ENCODE results near the gene RNF220.
"Not testable (repeated sequence)": the region's sequence is repeated elsewhere in the genome, so short reads cannot be mapped to it uniquely, and the experiment has no call there.

The RNF220 gene

DNA sequence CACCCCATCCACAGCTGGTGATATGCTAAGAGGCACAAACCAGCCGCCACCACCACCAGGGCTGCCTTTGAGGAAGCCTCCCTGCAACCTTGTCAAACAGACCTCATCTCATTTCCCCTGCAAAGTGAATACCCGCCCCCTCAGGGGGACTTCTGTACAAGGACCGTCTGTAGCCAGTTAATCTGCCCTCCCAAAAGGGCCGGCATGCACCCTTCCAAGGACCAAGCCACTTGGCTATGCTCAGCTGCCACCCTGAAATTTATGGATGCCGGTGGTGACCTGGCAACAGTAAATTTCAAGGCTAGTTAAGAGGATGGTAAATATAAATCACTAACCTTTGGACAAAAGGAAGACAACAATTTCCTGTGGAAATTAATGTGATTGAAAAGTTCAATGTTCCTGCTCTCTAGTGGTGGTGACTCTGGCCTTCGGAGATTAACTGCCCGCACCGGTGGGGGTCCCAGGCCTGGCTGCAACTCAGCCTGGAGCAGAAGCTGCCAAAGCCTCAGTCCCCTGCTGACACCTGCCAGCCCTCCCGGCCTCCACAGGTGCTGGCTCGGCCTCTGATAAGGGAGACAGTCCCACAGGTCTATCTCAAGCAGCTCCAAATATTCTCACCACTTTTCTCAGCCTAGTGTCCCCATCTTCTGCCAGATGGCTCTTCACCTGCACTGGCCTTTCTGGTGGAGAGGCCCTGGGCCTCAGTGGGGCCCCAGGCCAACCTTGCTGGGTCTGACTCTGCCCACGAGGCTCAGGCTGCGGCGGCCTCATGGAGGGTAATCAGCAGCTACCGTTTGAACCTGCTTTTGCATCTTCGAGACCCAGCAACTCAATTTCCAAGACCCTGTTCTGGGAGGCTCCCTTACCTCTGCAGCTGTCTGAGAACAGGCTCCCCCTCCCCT is 257.0 kb downstream of the RNF220 start:
- DNase-seq, result no peak

DNA sequence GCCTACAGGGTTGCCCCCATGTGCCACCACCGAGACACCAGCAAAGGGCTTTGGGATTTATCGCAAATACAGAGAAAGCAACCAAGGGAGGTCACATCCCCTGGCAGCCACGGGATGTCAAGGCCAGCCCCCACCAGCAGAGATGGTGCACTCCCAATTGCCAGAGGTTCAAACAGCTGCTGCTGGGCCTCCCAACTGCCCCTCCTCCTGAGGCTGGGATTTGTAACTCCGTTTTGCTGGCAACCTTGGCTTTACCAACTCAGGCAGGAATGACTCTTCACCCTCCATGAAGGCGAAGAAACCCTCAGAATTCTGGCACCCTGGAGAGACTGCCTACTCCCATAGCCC is 257.6 kb downstream of the RNF220 start:
- DNase-seq, result no peak

DNA sequence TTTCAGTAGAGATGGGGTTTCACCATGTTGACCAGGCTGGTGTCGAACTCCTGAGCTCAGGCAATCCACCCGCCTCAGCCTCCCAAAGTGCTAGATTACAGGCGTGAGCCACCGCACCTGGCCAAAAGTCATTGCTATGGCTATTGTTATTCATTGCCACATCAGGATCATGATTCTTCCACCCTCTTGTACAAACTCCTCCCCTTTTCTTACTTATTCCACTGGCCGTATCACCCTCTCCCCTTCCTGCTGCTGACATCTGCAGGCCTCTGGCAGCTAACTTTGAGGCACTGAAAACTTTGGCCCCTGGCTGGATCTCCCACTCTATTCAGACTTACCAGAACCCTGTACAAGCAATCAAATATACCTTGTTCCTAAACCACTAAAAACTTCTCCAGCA is 258.4 kb downstream of the RNF220 start:
- no peak for DNase-seq

DNA sequence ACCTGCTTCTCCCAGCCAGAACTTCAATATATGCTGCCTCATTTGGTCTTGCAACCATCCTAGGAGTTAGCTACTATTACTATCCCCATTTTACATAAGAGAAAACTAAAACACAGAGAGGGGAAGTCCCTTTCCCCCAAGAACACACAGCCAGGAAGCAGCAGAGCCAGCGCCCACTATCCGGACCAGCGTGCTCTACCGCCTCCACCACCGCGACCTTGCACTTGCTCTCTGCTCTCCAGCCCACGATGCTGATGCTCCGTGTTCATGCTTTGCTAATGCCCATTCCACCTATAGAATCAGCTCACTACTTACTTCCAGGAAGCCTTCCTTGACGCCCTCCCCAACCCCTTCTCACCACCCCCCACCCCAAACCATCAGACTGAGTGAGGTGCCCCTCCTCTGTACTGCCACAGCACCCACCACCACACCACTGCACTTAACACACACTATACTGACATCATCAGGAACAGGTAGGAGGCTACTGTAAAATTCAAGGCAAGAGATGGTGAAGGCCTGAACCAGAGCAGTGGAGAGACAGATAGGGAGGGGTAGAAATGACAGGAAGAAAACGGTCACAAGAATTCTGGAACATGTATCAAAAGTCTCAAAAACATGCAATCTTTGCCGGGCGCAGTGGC is 259.8 kb downstream of the RNF220 start:
- DNase-seq, result no peak

DNA sequence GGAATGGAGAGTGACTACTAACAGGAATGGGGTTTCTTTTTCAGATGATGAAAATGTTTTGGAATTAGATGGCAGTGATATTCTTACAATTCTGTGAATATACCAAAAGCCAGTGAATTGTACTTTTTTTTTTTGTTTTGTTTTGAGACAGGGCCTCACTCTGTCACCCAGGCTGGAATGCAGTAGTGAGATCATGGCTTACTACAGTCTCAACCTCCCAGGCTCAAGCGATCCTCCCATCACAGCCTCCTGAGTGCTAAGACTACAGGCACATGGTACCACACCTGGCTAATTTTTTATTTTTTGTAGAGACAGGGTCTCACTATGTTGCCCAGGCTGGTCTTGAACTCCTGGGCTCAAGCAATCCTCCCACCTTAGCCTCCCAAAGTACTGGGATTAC is 261.7 kb downstream of the RNF220 start:
- not testable (repeated sequence) for DNase-seq

DNA sequence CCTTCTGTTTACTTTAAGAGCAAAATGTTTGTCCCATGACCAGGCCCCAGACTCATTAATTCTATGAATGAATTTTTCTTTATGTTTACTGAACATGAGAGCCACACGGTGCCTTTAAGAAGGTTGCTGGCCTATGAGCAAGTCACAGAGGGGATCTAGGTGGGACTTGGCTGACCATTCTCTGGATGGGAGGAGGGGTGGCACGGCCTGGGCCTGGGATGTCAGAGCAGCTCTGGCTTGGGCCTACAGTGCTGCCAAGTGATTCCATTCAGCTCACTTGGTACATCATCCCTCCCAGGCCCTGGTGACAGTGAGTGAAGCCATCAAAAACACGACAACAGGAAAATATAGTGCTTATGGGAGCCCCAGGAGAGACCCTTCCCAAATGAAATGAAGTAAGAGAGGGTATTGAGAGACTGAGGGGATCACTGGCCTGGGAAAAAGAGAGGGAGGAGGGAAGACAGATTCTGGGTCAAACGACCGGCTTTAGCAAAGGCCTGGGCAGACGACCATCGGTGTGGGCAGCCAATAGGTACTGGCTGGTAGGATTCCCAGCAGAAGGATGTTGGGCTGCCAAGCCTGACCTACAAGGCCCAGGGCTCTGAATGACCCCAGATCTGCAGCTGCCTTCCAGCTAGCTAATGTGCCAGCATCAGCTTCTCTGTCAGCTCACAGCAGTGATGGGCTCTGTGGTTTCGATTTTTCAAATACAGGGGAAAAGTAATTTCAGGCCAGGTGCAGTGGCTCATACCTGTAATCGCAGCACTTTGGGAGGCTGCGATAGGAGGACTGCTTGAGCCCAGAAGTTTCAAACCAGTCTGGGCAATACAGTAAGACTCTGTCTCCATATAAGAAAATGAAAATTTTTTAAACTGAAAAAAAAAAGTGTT is 265.9 kb downstream of the RNF220 start:
- no peak for DNase-seq

DNA sequence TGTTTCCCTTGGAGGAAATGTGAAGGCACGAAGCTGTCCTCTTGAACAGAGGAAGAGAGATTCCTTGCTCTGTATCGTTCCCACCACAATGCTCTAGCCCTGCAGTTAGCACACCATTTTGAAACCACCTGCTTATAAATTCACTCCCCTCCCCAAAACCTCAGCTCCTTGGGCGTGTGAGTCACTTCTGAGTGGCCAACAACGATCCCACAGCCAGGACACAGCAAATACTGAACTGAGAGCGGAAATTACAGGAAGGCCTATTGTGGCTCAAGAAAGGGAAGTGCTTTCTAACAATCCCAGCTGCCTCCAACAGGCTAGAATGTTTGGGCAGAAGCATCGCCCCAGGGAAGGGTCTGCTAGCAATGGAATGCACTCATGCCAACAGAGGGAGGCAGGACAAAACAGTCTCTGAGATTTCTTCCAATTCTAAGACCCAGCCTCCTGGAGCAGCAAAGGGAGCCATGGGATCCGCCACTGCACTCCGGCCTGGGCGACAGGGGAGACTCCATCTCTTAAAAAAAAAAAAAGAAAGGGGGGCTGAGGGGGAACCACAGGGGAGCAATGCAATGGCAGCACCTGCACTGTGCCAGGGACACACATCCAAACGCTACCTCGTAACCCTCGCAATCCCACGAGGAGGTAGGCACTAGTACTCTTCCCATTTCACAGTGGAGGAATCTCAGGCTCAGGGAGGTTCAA is 267.4 kb downstream of the RNF220 start:
- DNase-seq, result peak; percentile 19 to 65

DNA sequence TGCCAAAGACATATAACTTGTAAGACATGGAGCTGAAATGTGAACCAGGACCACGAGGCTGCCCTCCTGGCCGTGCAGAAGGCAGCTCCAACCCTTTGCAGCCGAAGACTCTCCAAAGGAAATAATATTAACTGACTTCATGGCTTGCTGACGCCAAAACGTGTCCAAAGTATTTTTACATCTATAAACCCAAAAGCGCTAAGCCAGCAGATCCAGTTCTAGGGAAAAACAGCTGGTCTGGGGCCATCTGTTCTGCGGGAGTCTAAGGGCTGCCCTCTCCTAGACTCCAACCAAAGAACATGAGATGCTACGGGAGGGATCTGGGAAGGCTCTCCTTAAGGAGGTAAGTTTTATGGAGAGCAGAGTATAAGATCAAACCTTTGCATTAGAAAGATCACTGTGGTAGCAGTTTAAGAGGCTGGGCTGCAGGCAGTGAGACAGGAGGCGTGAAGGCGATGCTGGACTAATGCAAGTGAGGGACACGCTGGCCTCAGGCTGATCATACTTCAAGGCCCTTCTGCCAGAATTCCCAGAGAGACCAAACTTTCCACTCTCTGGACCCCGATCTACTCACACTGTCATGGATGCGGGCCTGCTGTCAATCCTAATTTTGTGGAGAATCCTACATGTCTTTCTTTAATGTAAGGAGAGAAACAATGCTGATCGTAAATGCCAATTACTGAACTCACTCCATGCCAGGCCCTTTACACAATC is 268.1 kb downstream of the RNF220 start:
- no peak for DNase-seq

DNA sequence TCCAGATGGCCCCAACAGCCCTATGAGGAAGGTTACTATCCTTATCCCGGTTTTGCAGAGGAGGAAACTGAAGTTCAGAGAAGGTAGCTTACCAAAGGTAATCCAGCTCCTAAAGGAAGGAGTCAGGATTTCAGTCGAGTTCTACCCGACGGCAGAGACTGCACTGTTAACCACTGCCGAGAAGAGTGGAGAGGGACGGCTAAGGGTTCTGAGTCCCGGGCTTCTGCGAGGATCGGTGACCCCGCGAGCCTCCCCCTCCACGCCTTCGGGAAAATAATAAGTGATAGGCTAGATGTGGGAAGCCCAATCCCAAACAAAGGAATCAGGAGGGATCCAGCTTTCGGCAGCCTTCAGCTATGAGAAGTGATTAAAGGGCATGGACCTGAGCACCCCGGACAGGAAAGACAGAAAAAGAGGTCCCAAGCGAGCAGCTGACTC is 268.6 kb downstream of the RNF220 start:
- DNase-seq, result no peak

DNA sequence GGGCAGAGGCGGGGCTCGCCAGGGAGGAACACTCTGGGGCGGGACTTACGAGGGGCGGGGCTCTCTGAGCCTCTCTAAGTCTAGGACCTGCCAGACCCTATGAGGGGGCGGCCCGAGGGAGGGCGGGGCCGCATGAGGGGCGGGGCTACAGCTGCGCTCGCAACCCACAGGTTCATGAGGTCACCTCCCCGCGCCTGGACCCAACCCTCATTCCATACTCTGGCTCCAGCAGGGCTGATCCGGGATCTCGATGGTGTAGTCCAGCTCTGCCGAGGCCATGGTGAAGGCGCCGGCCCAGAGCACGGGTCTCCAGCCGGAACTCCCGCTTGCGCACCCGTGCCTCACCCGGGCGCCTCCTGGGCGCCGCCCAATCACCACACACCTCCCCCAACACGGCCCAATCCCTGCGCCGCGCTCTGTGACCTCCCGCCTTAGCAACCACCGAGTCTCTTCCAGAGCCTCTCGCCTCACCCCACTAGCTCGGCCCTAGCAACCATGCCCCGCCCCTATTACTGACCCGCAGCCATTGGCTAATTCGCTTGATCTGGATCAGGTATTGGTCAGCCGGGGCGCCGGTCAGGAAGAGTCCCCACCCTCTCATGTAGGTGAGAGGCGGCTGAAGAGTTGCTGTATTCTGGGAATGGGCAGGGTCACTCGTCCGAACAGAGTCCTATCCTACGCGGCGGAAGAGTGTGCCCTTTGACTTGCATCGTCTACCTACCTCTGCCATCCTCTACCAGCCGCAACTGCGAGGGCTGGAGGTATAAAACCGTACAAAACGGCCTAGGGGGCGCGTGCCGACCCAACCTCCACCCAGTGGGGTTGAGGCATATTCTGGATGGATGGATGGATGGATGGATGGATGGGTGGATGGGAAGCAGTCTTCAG is 269.3 kb downstream of the RNF220 start, which contains the start of the genes ARMH1 and TMEM53:
ARMH1 (plus strand) TSS at position 602 of the 888 bp plus-strand sequence. CDS start 14,984 bp downstream, outside the sequence.
TMEM53 (minus strand) TSS at position 369 of the 888 bp plus-strand sequence; CDS start at position 279, 90 bp downstream.
- DNase-seq, result peak; percentile 99

DNA sequence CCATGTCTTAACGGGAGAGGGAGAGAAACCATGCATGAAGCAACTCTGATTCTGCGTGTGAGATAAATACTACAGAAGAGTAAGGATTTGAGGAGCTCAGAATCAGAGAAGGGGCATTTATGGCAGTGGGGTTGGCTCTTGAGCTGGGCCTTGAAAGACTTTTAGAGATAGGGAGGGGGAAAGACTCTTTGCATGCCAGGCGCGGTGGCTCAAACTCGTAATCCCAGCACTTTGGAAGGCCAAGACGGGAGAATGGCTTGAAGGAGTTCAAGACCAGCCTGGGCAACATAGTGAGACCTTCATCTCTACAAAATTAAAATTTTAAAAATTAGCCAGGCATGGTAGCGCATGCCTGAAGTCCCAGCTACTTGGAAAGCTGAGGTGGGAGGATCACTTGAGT is 270.1 kb downstream of the RNF220 start:
- no peak for DNase-seq

DNA sequence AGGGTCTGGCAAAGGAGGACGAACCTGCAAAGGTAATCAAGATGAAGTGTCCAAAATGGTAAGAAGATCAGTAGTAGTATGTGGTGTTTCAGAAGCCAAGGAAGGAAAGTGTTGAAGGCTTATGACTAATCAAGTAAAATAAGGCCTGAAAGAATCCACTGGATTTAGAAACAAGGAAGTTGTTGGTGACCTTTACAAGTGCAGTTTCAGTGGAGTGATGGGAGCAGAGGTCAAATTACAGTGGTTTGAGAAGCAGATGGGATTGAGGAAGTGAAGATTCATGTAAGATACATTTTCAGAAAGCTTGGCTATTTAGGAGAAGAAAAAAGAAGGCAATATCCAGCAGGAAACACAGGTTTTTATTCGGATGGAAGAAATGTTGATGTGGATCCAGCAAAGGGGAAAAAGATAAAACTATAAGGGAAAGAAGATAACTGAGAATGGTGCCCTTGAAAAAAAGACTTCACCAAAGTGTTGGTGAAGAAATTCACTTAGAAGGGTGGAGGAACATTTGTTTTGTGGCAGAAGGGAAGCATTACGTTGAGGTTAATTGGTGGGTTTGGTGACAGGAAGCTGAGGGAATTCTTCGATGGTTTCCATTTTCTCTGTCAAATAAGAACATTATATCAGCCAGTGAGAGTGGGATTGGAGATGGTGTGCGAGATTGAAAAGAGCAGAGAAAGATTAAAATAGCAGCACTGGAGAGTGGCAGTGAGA is 271.6 kb downstream of the RNF220 start:
- DNase-seq, result peak in 1 of 2 donors; percentile 29

DNA sequence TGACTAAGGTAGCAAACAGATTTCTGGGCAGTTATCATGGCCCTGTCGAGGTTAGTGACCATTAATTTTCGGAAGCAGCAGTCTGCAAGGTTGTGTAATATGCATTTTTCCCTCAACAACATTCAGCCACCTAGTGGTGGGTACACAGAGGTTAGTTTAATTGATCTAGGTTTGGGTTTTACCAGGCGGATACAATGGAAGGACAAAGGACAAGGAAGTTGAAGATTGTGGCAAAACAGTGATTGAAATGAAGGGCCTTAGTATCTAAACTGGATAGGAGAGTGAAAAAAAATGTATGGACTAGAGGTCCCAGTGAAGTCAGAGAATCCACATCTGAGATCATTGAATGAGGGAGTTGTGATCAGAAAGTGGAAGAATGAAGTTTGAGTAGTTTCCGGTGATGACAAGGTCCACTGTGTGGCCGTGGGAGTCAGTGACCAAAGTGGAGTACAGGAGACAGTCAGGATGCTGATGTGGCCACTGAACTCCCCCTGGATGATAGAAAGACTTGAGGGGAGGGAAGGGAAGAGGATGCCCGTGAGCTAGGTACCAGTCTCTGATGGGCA is 272.2 kb downstream of the RNF220 start:
- DNase-seq, result peak; percentile 24 to 35

DNA sequence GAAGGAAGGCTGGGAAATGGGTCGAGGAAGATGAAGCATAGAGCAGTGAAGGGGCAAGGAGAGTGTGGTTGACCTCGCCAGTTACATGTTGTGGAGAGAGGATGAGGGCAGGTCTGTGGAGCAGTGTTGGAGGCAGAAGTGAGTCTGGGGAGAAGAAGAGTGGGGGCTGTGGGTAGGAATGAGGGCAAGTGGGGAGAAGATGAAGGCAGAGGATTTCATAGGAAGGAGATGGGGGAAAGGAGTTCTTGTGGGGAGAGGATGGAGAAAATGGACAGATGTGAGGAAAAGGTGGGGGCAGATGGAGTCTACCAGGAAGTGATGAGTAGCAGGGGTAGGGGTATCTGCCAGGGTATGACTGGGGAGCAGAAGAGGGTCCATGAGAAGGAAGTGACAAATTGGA is 273.1 kb downstream of the RNF220 start:
- no peak for DNase-seq

DNA sequence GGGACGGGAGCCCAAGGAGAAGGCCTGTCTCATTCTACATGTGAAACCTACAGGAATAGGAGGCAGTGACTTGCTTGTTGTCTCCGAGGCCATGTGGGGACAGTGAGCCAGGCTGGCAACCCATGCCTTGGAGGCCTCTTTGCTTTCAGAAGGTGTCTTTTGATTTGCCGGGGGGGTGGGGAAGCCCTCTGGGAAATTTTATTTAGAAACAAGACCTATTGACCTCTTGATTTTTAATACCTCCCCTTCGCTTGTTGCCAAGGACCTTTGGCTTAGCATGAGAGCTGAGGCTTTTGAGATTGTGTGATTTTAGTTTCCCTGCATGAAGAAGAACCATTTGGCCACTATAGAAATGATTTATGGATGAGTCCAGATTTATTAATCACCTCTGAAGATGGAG is 273.6 kb downstream of the RNF220 start:
- no peak for DNase-seq

DNA sequence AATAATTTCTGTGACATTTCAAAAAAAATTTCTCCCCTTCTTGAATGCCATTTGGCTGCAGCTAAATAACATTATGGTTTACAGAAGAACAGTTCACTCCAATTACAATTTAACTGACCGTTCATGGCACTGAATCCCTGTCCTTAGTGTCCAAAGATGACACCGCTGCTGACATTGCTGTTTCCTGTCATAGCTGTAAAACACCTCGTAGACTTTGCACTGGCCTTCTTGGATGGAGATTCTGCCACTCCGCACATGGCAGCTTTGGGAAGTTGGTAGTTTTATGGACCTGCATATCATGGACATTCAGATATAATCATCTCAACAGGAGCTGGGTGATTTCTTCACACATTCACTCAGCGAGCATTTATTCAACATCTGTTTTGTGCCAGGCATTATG is 274.4 kb downstream of the RNF220 start:
- DNase-seq, result no peak

DNA sequence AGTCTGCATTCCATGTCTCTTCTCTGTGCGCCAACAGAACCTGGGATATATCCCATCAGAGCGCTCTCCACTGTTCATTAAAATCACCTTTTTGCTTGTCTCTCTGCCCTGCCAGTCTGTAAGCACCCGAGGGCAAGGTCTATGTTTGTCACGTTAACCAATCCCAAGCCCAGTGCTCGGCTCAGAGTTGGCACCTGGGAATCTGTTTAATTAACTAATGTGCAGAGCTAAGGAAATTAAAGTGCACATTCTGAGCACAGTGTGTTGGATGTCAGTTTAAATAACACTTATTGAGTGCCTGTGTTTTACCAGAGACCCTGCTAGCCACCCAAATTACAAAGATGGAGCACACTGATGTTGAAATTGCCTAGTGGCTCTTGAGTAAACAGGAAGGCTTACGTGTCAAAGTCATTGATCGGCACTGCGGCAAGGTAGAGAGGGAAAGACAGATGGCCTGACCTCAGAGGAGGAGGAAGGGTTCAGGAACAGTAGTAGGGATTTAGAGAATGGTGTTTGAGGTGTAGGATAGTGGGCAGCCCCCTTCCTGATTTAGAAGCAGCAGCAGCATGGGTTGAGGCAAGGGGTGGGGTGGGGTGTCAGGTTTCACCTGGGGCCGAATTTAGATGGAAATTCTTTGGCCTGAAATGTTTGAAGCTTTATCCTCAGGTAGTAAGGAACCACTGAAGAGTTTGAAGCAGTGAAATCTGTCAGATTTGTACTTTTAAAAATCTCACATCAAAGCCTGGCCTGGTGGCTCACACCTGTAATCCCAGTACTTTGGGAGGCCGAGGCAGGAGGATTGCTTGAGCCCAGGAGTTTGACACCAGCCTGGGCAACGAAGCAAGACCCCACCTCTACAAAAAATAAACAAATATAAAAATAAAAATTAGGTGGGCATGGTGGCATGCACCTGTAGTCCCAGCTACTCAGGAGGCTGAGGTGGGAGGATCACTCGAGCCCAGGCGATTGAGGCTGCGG is 277.1 kb downstream of the RNF220 start:
- DNase-seq, result no peak

DNA sequence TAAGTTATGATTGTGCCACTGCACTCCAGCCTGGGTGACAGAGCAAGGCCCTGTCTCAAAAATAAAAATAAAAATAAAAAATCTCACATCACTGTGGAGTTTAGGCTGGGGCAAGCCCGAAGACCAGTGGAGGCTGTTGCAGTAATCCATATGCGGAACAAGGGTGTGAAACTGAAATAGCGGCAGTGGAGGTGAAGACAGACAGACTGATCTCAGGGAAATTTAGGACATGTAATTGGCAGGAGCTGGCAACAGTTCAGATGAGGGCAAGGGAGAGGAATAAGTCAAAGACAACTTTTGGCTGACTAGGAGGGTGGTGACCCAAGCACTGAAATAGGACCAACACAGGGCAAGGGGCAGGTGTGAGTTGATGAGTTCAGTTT is 277.8 kb downstream of the RNF220 start:
- DNase-seq, result no peak
